Vagina (tissue), 2 donors: ENCODE data around the gene UPK1A. TPM values are rescaled to one million over a fixed set of nuclear protein-coding genes. Genes with fewer than 3 reads are reported as not detected.

Experiments
- DNase-seq, 2 donors: peaks; one replicate each; pipeline ENCODE4 v3.0.0-alpha.2; 2017; ENCODE audit errors: extremely low spot score in 2 of 2
- H3K27ac ChIP-seq: fragments of 200-600 bp; sonication (generic); one replicate; pipeline ENCODE4 v1.5.1; 2019
- H3K27me3 ChIP-seq: fragments of 200-600 bp; sonication (generic); one replicate; pipeline ENCODE4 v1.5.1; 2019
- H3K36me3 ChIP-seq, 2 donors: fragments of 200-600 bp; sonication (generic); one replicate each; pipeline ENCODE4 v1.5.1; 2017 to 2019
- H3K4me1 ChIP-seq: fragments of 200-600 bp; sonication (generic); one replicate; pipeline ENCODE4 v1.5.1; 2019
- H3K4me3 ChIP-seq, 2 donors: fragments of 200-600 bp; sonication (generic); 1 replicate in 1 of 2; 2 replicates in 1 of 2; pipeline ENCODE4 v1.5.1; 2016 to 2019
- H3K9me3 ChIP-seq: fragments of 200-600 bp; sonication (generic); one replicate; pipeline ENCODE4 v1.5.1; 2019
- POLR2A ChIP-seq, 2 donors: fragments of 450-650 bp; IDR thresholded peaks; one replicate each; pipeline ENCODE4 v1.6.1; 2017; ENCODE audit warnings: antibody characterized with exemption in 2 of 2, mild to moderate bottlenecking in 2 of 2, moderate library complexity in 2 of 2
- POLR2AphosphoS5 ChIP-seq, 2 donors: sonication (generic); formaldehyde crosslinking; IDR thresholded peaks; one replicate each; pipeline ENCODE4 v1.9.0; 2017; ENCODE audit warnings: antibody characterized with exemption in 2 of 2, mild to moderate bottlenecking in 2 of 2, low read depth in 1 of 2; ENCODE audit not compliant: insufficient read depth in 1 of 2
- intact Hi-C: fragments of 100-400 bp; cut with DNase I; formaldehyde crosslinking; loops from one replicate; pipeline ENCODE4 v1.15.1; 2023
- total RNA-seq: library from RNA; depleted of rRNA; stranded (reverse); fragments of >200 nt; gene quantifications from one replicate; pipeline ENCODE4 v1.2.3, GENCODE V29; 2016
- TF ChIP-seq, protein P1 (sequence below), 3 experiments: fragments of 450-650 bp in 2 of 3; fragments of 200-600 bp in 1 of 3; sonication (generic) in 1 of 3; IDR thresholded peaks; one replicate each; pipeline ENCODE4 v1.5.1; 2017 to 2019; ENCODE audit warnings: antibody characterized with exemption in 3 of 3, mild to moderate bottlenecking in 2 of 3, moderate library complexity in 2 of 3

The UPK1A gene
- total RNA-seq, 1 donor from 2014 or later, result 9.1 TPM

DNA sequence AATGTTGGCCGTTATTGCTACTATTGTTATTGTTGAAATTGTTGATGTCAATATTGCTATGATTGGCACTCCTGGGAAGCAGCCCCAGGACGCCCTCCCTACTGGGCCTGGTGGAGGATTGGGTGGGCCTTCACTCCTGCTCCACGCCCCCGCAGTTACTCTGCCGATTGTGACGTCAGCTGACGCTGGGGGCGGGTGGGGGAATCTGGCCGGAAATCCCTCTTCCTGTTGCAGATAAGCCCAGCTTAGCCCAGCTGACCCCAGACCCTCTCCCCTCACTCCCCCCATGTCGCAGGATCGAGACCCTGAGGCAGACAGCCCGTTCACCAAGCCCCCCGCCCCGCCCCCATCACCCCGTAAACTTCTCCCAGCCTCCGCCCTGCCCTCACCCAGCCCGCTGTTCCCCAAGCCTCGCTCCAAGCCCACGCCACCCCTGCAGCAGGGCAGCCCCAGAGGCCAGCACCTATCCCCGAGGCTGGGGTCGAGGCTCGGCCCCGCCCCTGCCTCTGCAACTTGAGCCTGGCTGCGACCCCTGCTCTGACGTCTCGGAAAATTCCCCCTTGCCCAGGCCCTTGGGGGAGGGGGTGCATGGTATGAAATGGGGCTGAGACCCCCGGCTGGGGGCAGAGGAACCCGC, 24.7 kb upstream of the UPK1A start, which contains the start of gene ETV2:
Gene ETV2 (plus strand): TSS at position 231 of the 637 bp plus-strand sequence. CDS start 716 bp downstream, outside the sequence.
- intact Hi-C loops, result no loop called here
- Histone ChIP-seq H3K9me3 (no peaks in the 10 kb centered on the region), H3K36me3 (peaks cover 0 to 14% of the 10 kb centered on the region in 2 donors), H3K27ac (no peak within 1 kb of the TSS), H3K4me1 (peaks cover 32% of the 10 kb centered on the region), H3K4me3 (no peak within 1 kb of the TSS), H3K27me3 (no peaks in the 10 kb centered on the region)
- DNase-seq, result no peak
- no peak for TF ChIP-seq POLR2A (IDR thresholded peaks at IDR 0.05)
- TF ChIP-seq, protein P1, sequence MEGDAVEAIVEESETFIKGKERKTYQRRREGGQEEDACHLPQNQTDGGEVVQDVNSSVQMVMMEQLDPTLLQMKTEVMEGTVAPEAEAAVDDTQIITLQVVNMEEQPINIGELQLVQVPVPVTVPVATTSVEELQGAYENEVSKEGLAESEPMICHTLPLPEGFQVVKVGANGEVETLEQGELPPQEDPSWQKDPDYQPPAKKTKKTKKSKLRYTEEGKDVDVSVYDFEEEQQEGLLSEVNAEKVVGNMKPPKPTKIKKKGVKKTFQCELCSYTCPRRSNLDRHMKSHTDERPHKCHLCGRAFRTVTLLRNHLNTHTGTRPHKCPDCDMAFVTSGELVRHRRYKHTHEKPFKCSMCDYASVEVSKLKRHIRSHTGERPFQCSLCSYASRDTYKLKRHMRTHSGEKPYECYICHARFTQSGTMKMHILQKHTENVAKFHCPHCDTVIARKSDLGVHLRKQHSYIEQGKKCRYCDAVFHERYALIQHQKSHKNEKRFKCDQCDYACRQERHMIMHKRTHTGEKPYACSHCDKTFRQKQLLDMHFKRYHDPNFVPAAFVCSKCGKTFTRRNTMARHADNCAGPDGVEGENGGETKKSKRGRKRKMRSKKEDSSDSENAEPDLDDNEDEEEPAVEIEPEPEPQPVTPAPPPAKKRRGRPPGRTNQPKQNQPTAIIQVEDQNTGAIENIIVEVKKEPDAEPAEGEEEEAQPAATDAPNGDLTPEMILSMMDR (IDR thresholded peaks at IDR 0.05), result no peak
- TF ChIP-seq POLR2AphosphoS5 (IDR thresholded peaks at IDR 0.05; ENCODE audit: insufficient read depth in 1 of 2, low read depth in 1 of 2), result no peak

DNA sequence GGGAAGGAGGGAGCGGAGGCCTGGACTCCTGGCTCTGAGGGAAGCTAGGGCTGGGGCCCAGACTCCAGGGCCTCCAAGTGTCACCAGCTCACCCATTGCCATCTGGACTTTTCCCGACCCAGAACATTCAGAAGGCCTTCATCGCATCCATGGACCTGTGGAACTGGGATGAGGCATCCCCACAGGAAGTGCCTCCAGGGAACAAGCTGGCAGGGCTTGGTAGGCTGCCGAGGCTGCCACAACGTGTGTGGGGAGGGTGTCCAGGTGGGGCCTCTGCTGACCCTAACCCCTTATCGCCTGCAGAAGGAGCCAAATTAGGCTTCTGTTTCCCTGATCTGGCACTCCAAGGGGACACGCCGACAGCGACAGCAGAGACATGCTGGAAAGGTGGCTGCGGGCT, 24.0 kb upstream of the UPK1A start:
- DNase-seq, result peak in 1 of 2 donors; percentile 80
- H3K4me1 ChIP-seq, result peaks cover 34% of the 10 kb centered on the region
- H3K27ac ChIP-seq, result no peak overlapping the region
- intact Hi-C loops, result no loop called here
- TF ChIP-seq, protein P1 (IDR thresholded peaks at IDR 0.05), result no peak
- TF ChIP-seq POLR2A (IDR thresholded peaks at IDR 0.05) (no peak), POLR2AphosphoS5 (IDR thresholded peaks at IDR 0.05; ENCODE audit: insufficient read depth in 1 of 2, low read depth in 1 of 2) (no peak)
- H3K4me3 ChIP-seq, result no peak overlapping the region
- no peaks in the 10 kb centered on the region for H3K27me3 ChIP-seq
- H3K9me3 ChIP-seq, result no peaks in the 10 kb centered on the region
- peaks cover 0 to 7% of the 10 kb centered on the region in 2 donors for H3K36me3 ChIP-seq

DNA sequence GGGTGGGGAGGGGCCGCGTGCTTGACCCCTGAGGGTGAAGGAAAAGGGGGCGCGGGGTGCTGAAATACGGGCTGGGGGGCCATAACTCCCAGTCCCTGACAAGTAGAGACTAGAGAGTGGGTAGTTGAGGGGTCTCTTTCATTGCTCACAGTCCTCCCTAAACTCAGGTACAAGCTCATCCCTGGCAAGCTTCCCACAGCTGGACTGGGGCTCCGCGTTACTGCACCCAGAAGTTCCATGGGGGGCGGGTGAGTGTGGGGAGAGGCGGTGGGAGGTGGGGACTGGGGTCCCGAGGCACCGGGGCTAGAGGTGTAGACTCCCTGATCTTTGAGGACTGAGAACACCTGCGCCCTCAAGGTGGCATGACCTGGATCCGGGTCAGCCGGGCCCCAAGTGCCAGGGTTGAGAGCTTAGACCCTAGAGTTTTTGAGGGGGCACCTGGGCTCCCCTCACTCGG, 23.5 kb upstream of the UPK1A start:
- TF ChIP-seq, protein P1 (IDR thresholded peaks at IDR 0.05), result no peak
- TF ChIP-seq POLR2AphosphoS5 (IDR thresholded peaks at IDR 0.05; ENCODE audit: insufficient read depth in 1 of 2, low read depth in 1 of 2) (no peak), POLR2A (IDR thresholded peaks at IDR 0.05) (no peak)
- intact Hi-C loops, result no loop called here
- no peaks in the 10 kb centered on the region for H3K27me3 ChIP-seq
- H3K27ac ChIP-seq, result peak overlapping the region; percentile 96
- H3K9me3 ChIP-seq, result no peaks in the 10 kb centered on the region
- no peak for DNase-seq
- H3K4me3 ChIP-seq, result peak overlapping the region; percentile 48 to 65
- peaks cover 0 to 2% of the 10 kb centered on the region in 2 donors for H3K36me3 ChIP-seq
- peaks cover 39% of the 10 kb centered on the region for H3K4me1 ChIP-seq

DNA sequence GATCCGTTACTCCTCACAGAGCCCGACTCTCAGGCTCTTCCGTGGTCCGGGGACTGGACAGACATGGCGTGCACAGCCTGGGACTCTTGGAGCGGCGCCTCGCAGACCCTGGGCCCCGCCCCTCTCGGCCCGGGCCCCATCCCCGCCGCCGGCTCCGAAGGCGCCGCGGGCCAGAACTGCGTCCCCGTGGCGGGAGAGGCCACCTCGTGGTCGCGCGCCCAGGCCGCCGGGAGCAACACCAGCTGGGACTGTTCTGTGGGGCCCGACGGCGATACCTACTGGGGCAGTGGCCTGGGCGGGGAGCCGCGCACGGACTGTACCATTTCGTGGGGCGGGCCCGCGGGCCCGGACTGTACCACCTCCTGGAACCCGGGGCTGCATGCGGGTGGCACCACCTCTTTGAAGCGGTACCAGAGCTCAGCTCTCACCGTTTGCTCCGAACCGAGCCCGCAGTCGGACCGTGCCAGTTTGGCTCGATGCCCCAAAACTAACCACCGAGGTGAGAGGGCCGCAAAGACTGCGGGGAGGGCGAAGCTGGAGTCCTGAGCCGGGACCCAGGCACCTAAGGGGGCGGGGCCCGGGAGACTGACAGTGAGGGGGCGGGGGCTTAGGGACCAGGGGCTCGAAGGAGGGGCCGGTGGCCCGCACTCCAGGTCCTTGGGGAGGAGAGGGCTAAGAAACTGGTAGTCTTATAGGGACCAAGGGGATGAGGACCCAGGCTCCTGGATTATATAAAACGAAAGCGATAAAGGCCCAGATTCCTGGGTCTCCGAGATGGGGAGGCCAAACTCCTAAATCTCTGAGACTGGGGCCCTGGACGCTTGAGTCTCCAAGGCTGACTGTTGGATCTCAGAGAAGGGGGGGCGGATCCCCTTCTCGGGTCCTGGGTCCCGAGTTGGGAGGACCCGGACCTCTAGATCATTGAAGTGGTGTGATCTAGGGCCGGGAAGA, 22.8 kb upstream of the UPK1A start:
- no peaks in the 10 kb centered on the region for H3K9me3 ChIP-seq
- H3K4me3 ChIP-seq, result peak overlapping the region; percentile 48 to 65
- TF ChIP-seq POLR2AphosphoS5 (IDR thresholded peaks at IDR 0.05; ENCODE audit: insufficient read depth in 1 of 2, low read depth in 1 of 2) (peak in 1 of 2 donors; percentile 47), POLR2A (IDR thresholded peaks at IDR 0.05) (peak in 1 of 2 donors; percentile 44)
- TF ChIP-seq, protein P1 (IDR thresholded peaks at IDR 0.05), result no peak
- no peaks in the 10 kb centered on the region for H3K36me3 ChIP-seq
- no peak for DNase-seq
- peaks cover 42% of the 10 kb centered on the region for H3K4me1 ChIP-seq
- intact Hi-C loops, result no loop called here
- H3K27ac ChIP-seq, result peak overlapping the region; percentile 96
- no peaks in the 10 kb centered on the region for H3K27me3 ChIP-seq
